GM19193 (cell line): ENCODE results near the gene FANCD2.

ENCODE experiments used
- POLR2A ChIP-seq: IDR thresholded peaks from 4 replicates; pipeline ENCODE4 v1.6.1; 2011; ENCODE audit not compliant: insufficient read depth, insufficient read length; ENCODE audit errors: extremely low read depth

The FANCD2 gene

GRCh38 chr3:10136426-10137005 is 110.3 kb downstream of the FANCD2 start:
- TF ChIP-seq POLR2A = no peak

DNA sequence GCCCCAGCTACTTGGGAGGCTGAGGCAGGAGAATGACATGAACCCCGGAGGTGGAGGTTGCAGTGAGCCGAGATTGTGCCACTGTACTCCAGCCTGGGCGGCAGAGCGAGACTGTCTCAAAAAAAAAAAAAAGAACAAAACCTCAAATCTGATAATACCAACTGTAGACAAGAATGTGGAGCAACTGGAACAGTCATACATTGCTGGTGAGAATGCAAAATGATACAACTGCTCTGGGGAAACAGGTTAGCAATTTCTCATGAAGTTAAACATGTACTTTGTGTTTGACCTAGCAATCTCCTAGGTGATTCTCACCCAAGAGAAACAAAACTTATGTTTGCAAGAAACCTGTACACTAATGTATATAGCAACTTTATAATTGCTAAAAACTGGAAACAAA is 110.9 kb downstream of the FANCD2 start:
- TF ChIP-seq POLR2A = no peak

DNA sequence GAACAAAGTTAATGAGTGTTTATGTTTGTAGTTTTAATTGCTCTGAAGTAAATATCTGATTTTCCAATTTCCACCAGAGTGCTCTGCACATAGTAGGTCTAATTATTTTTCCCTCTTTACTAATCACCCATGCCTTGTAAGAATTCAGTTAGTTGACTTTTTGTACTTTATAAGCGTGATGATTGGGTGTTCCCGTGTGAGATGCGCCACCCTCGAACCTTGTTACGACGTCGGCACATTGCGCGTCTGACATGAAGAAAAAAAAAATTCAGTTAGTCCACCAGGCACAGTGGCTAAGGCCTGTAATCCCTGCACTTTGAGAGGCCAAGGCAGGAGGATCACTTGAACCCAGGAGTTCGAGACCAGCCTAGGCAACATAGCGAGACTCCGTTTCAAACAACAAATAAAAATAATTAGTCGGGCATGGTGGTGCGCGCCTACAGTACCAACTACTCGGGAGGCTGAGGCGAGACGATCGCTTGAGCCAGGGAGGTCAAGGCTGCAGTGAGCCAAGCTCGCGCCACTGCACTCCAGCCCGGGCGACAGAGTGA is 114.8 kb downstream of the FANCD2 start:
- no peak for TF ChIP-seq POLR2A

- TF ChIP-seq POLR2A = no peak
Observed at GRCh38 chr3:10142707-10143560, 116.7 kb downstream of the FANCD2 start.

DNA sequence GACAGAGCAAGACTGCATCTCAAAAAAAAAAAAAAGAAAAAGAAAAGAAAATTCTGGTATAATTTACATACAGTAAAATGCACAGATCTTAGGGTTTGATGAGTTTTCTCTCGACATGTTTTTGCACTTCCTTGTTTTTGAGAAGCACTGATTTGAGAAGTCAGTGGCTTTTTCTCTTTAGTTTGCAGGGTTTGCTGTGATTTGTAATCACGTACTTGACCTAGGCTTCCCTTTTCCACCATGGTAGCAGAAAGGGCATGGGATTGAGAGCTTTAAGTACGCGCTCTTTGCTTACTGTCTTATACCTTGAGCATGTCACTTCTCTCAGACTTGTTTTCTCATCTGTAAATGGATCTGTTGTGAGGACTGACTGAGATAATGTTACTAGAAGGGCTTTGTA is 119.4 kb downstream of the FANCD2 start:
- TF ChIP-seq POLR2A = no peak

DNA sequence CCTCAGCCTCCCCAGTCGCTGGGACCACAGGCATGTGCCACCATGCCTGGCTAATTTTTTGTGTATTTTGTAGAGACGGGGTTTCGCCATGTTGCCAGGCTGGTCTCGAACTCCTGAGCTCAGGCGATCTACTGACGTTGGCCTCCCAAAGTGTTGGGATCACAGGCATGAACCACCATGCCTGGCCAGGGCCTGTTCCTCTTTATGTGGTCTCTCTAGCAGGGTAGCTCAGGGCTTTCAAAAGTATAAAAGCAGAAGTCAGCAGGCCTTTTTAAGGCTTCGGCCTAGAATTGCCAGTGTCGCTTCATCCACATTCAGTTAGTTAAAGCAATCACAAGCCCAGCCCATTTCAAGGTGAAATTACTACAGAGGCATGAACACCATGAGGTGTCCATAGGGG is 123.0 kb downstream of the FANCD2 start:
- TF ChIP-seq POLR2A = no peak

DNA sequence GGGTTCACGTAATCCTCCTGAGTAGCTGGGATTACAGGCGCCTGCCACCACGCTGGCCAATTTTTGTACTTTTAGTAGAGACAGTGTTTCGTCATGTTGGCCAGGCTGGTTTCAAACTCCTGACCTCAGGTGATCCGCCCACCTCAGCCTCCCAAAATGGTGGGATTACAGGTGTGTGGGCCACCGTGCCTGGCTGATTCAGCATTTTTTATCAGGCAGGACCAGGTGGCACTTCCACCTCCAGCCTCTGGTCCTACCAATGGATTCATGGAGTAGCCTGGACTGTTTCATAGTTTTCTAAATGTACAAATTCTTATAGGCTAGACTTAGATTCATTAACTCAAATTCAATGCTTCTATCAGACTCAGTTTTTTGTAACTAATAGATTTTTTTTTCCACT is 124.8 kb downstream of the FANCD2 start:
- TF ChIP-seq POLR2A = no peak
